GM23248 (cell line): ENCODE measurements around the gene PCDH12.

Experiments used
- EZH2 ChIP-seq: fragments of 200-600 bp; sonication (generic); IDR thresholded peaks from 2 replicates; pipeline ENCODE4 v1.6.1; 2018; ENCODE audit warnings: antibody characterized with exemption, mild to moderate bottlenecking; ENCODE audit not compliant: insufficient read depth, poor library complexity, severe bottlenecking
- EZH2phosphoT487 ChIP-seq: fragments of 200-600 bp; sonication (generic); IDR thresholded peaks from 2 replicates; pipeline ENCODE4 v1.6.1; 2018; ENCODE audit warnings: antibody characterized with exemption, moderate library complexity, mild to moderate bottlenecking, low read depth; ENCODE audit not compliant: insufficient read depth

DNA sequence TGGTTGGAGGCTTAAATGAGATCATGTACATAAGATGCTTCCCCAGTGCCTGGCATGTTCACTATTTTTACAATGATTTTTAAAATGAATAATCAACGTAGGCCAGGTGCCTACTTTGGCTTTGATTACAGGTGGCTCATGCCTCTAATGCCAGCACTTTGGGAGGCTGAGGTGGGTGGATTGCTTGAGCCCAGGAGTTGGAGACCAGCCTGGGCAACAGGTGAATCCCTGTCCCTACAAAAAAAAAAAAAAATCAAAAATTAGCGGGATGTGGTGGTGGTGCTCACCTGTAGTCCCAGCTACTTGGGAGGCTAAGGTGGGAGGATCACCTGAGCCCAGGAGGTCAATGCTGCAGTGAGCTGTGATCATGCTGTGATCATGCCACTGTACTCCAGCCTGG is 9.2 kb downstream of the PCDH12 start:
- no peak for TF ChIP-seq EZH2phosphoT487
- TF ChIP-seq EZH2, result no peak
